HG03521 (cell line): ENCODE data around the gene TNXB.
"Not testable (repeated sequence)": the region's sequence is repeated elsewhere in the genome, so short reads cannot be mapped to it uniquely, and the experiment has no call there.

Experiments
- ATAC-seq: cut with Tn5 transposase; IDR thresholded peaks from one replicate; pipeline ENCODE4 v1.9.1; 2021; ENCODE audit warnings: mild to moderate bottlenecking, moderate library complexity; ENCODE audit not compliant: unreplicated experiment

The TNXB gene

GRCh38 chr6:32067521-32067920, 41.6 kb downstream of the TNXB start:
- ATAC-seq, result not testable (repeated sequence)

- ATAC-seq, result no peak
These were observed 44.4 kb downstream of the TNXB start for GRCh38 chr6:32064706-32065105.

GRCh38 chr6:32060966-32061655, 48.0 kb downstream of the TNXB start:
- no peak for ATAC-seq

- no peak for ATAC-seq
These were observed 50.6 kb downstream of the TNXB start for GRCh38 chr6:32058511-32058963.

GRCh38 chr6:32057966-32058365, 51.2 kb downstream of the TNXB start:
- no peak for ATAC-seq

- no peak for ATAC-seq
These were observed 52.9 kb downstream of the TNXB start for GRCh38 chr6:32056254-32056653.

- not testable (repeated sequence) for ATAC-seq
These were observed 53.4 kb downstream of the TNXB start for GRCh38 chr6:32055756-32056155.

GRCh38 chr6:32053314-32053713, 55.8 kb downstream of the TNXB start:
- ATAC-seq, result not testable (repeated sequence)

GRCh38 chr6:32052626-32053025, 56.5 kb downstream of the TNXB start:
- not testable (repeated sequence) for ATAC-seq

- no peak for ATAC-seq
These were observed 58.6 kb downstream of the TNXB start for GRCh38 chr6:32050562-32050961.

GRCh38 chr6:32049736-32050135, 59.4 kb downstream of the TNXB start:
- not testable (repeated sequence) for ATAC-seq

GRCh38 chr6:32049149-32049548, 60.0 kb downstream of the TNXB start:
- not testable (repeated sequence) for ATAC-seq

GRCh38 chr6:32047855-32048766, 61.0 kb downstream of the TNXB start:
- ATAC-seq, result no peak

- no peak for ATAC-seq
These were observed 61.6 kb downstream of the TNXB start for GRCh38 chr6:32047539-32047854.

GRCh38 chr6:32047084-32047478, 62.1 kb downstream of the TNXB start:
- ATAC-seq, result no peak

- ATAC-seq, result no peak
These were observed 62.6 kb downstream of the TNXB start for GRCh38 chr6:32046450-32047083.

- ATAC-seq, result no peak
These were observed 63.2 kb downstream of the TNXB start for GRCh38 chr6:32045811-32046449.

- not testable (repeated sequence) for ATAC-seq
These were observed 64.2 kb downstream of the TNXB start for GRCh38 chr6:32044916-32045315.

GRCh38 chr6:32043589-32044380, 65.4 kb downstream of the TNXB start:
- not testable (repeated sequence) for ATAC-seq

- not testable (repeated sequence) for ATAC-seq
These were observed 66.9 kb downstream of the TNXB start for GRCh38 chr6:32042276-32042675.
